HCT116 (cell line): ENCODE data around the gene ZMYND10. TPM values are rescaled to one million over a fixed set of nuclear protein-coding genes. Genes with fewer than 3 reads are reported as not detected.

Experiments used
- ATAC-seq: fragments of 200-7000 bp; cut with Tn5 transposase; 2 replicates; pipeline ENCODE4 v1.9.1; 2020; ENCODE audit warnings: mild to moderate bottlenecking, moderate library complexity
- BruUV-seq: library from RNA; stranded (reverse); fragments of 400-500 nt; replicated peaks from 2 replicates; lab custom pipeline; 2021; lab: Mats Ljungman, UMichigan
- CTCF ChIA-PET: fragments of 300-600 bp; sonication (Branson Sonifier 250); formaldehyde crosslinking; loops from one replicate; lab custom pipeline; 2021; ENCODE audit warnings: antibody characterized with exemption; lab: Charles Lee
- POLR2A ChIA-PET: fragments of 300-600, 350-600 bp; sonication (Branson Sonifier 250); formaldehyde crosslinking; loops from one replicate; lab custom pipeline; 2021; ENCODE audit warnings: antibody characterized with exemption; lab: Charles Lee
- RAD21 ChIA-PET, 2 experiments: fragments of 300-600 bp; sonication (Branson Sonifier 250); formaldehyde crosslinking; loops; one replicate each; lab custom pipeline; 2023; ENCODE audit warnings: low total read pairs in 2 of 2; ENCODE audit not compliant: uncharacterized antibody in 2 of 2, unreplicated experiment in 2 of 2, low non-redundant PET in 1 of 2; lab: Charles Lee
- DNase-seq: peaks from one replicate; pipeline ENCODE4 v3.0.0-alpha.2; 2010; ENCODE audit warnings: low read depth, low spot score
- H2AFZ ChIP-seq: fragments of 200-600 bp; shearing (Covaris generic), sonication (generic); 2 replicates; pipeline ENCODE4 v1.6.1; 2017; ENCODE audit warnings: low read depth, mixed run types, mixed read lengths, antibody characterized with exemption, low read length; ENCODE audit not compliant: poor library complexity, severe bottlenecking
- H3K27ac ChIP-seq: 2 replicates; pipeline ENCODE4 v1.5.1; 2012; ENCODE audit warnings: low read depth, low read length
- H3K27me3 ChIP-seq: fragments of 200-600 bp; sonication (generic); 2 replicates; pipeline ENCODE4 v1.6.1; 2016; ENCODE audit warnings: mixed run types, low read length, mixed read lengths; ENCODE audit not compliant: insufficient read depth
- H3K36me3 ChIP-seq, 2 experiments: fragments of 200-500 bp in 1 of 2; fragments of 200-600 bp in 1 of 2; sonication (Bioruptor generic) in 1 of 2; sonication (generic) in 1 of 2; 2 replicates each; pipeline versions ENCODE4 v1.5.1 to v1.6.1; 2014 to 2016; ENCODE audit warnings: low read length in 2 of 2, inconsistent platforms in 1 of 2, mixed read lengths in 1 of 2, mixed run types in 1 of 2; ENCODE audit not compliant: insufficient read depth in 2 of 2, control insufficient read depth in 1 of 2
- H3K4me1 ChIP-seq, 2 experiments: fragments of 200-600 bp in 1 of 2; sonication (generic) in 1 of 2; 2 replicates each; pipeline versions ENCODE4 v1.5.1 to v1.6.1; 2012 to 2017; ENCODE audit warnings: low read length in 2 of 2, inconsistent platforms in 1 of 2, mild to moderate bottlenecking in 1 of 2, mixed read lengths in 1 of 2, mixed run types in 1 of 2, moderate library complexity in 1 of 2; ENCODE audit not compliant: insufficient read depth in 2 of 2, control insufficient read depth in 1 of 2
- H3K4me2 ChIP-seq: fragments of 200-600 bp; sonication (generic); 2 replicates; pipeline ENCODE4 v1.6.1; 2017; ENCODE audit warnings: mixed run types, low read length, mixed read lengths
- H3K4me3 ChIP-seq, 2 experiments: fragments of 200-600 bp in 1 of 2; sonication (generic) in 1 of 2; replicated peaks in 1 of 2; 2 replicates each; pipeline ENCODE4 v1.5.1; 2011 to 2016; ENCODE audit warnings: low read length in 2 of 2, control low read depth in 1 of 2, low read depth in 1 of 2, mild to moderate bottlenecking in 1 of 2, mixed read lengths in 1 of 2, mixed run types in 1 of 2
- H3K79me2 ChIP-seq: fragments of 200-600 bp; sonication (generic); 2 replicates; pipeline ENCODE4 v1.6.1; 2017; ENCODE audit warnings: mild to moderate bottlenecking, mixed run types, low read length, moderate library complexity, mixed read lengths; ENCODE audit not compliant: insufficient read depth
- H3K9ac ChIP-seq: fragments of 200-600 bp; sonication (generic); 2 replicates; pipeline ENCODE4 v1.6.1; 2016; ENCODE audit warnings: low read length, mixed read lengths
- H3K9me2 ChIP-seq: fragments of 200-600 bp; sonication (generic), shearing (Covaris generic); 2 replicates; pipeline ENCODE4 v1.6.1; 2017; ENCODE audit warnings: mixed run types, mild to moderate bottlenecking, moderate library complexity; ENCODE audit not compliant: insufficient read depth
- H3K9me3 ChIP-seq, 2 experiments: fragments of 200-500 bp in 1 of 2; fragments of 200-600 bp in 1 of 2; sonication (Bioruptor generic) in 1 of 2; sonication (generic) in 1 of 2; 2 replicates each; pipeline ENCODE4 v1.6.1; 2014 to 2017; ENCODE audit warnings: low read length in 2 of 2, mixed read lengths in 2 of 2, inconsistent platforms in 1 of 2, low read depth in 1 of 2, mild to moderate bottlenecking in 1 of 2, mixed run types in 1 of 2, moderate library complexity in 1 of 2; ENCODE audit not compliant: control insufficient read depth in 1 of 2, insufficient read depth in 1 of 2
- H4K20me1 ChIP-seq: fragments of 200-600 bp; sonication (generic), shearing (Covaris generic); 2 replicates; pipeline ENCODE4 v1.6.1; 2017; ENCODE audit warnings: mixed run types, mild to moderate bottlenecking, moderate library complexity; ENCODE audit not compliant: insufficient read depth
- CTCF ChIP-seq, 3 experiments: fragments of 200-600 bp in 1 of 3; sonication (generic) in 1 of 3; IDR thresholded peaks in 2 of 3; conservative IDR thresholded peaks in 1 of 3; 2 replicates each; pipeline ENCODE4 v1.5.1; 2012 to 2017; ENCODE audit warnings: low read depth in 2 of 3, low read length in 2 of 3, antibody characterized with exemption in 1 of 3, borderline replicate concordance in 1 of 3, control low read depth in 1 of 3, mild to moderate bottlenecking in 1 of 3, mixed read lengths in 1 of 3, mixed run types in 1 of 3, moderate library complexity in 1 of 3; ENCODE audit not compliant: insufficient read depth in 1 of 3
- SIN3A ChIP-seq: IDR thresholded peaks from 2 replicates; pipeline ENCODE4 v1.6.1; 2012; ENCODE audit warnings: low read depth
- intact Hi-C: fragments of 100-400 bp; cut with micrococcal nuclease; formaldehyde crosslinking; loops from 2 replicates; pipeline ENCODE4 v1.10.0; 2022
- total RNA-seq: library from RNA; stranded (reverse); gene quantifications from one replicate; pipeline ENCODE4 v1.2.1, GENCODE V29; 2021; ENCODE audit not compliant: unreplicated experiment

ZMYND10 gene
- total RNA-seq, 1 experiment from 2014 or later: 3.3 TPM

- DNase-seq: no peak
- ATAC-seq: no peak
Observed at GRCh38 chr3:50352781-50353180, 7.2 kb upstream of the ZMYND10 start.

More at GRCh38 chr3:50352781-50353180, 7.2 kb upstream of the ZMYND10 start:
- Histone ChIP-seq H2AFZ (no peak overlapping the region), H3K27me3 (no peaks in the 10 kb centered on the region), H3K4me1 (peaks cover 7 to 37% of the 10 kb centered on the region in 2 experiments; a peak in 3 of 4 replicates), H3K9me2 (no peaks in the 10 kb centered on the region), H3K4me3 (no peak overlapping the region), H3K4me2 (no peak overlapping the region), H3K36me3 (peaks cover 13 to 37% of the 10 kb centered on the region in 2 experiments; a peak in 3 of 4 replicates), H3K9ac (no peak overlapping the region), H4K20me1 (no peaks in the 10 kb centered on the region), H3K9me3 (no peaks in the 10 kb centered on the region), H3K79me2 (peaks cover 47% of the 10 kb centered on the region), H3K27ac (no peak overlapping the region; the same call in 1 of the 2 replicates)
- TF ChIP-seq CTCF (IDR thresholded peaks at IDR 0.05 in 2 of 3, conservative IDR thresholded peaks at IDR 0.05 in 1 of 3; ENCODE audit: borderline replicate concordance in 1 of 3, insufficient read depth in 1 of 3, low read depth in 2 of 3, low read length in 2 of 3) (peak in 2 of 3 experiments; percentile 37 to 53; a peak in 3 of 6 replicates), SIN3A (no peak)
- intact Hi-C loops: loop anchor here (10.0 kb wide), 1 partner anchor 1032 kb away; the partner anchor contains the start of gene MANF
- RAD21 ChIA-PET: no interaction called here
- POLR2A ChIA-PET: no interaction called here
- no TSS peak for BruUV-seq
- CTCF ChIA-PET: interaction anchor here (1.0 to 2.0 kb wide), 5 partner anchors 13 to 190 kb away, joined by 3 to 8 read pairs (median 3); no protein-coding TSS in a partner anchor
